SK-N-SH (cell line): ENCODE data around the gene RUVBL1. TPM values are rescaled to one million over a fixed set of nuclear protein-coding genes. Genes with fewer than 3 reads are reported as not detected.

Experiments used
- CTCF ChIA-PET: fragments of 300-600, 350-600 bp; formaldehyde crosslinking; extraction: SDS; loops from one replicate; lab custom pipeline; 2021; lab: Yijun Ruan, JAX
- POLR2A ChIA-PET: fragments of 350-600 bp; sonication (Branson Sonifier 250); formaldehyde crosslinking; extraction: SDS; loops from one replicate; lab custom pipeline; 2020; ENCODE audit warnings: antibody characterized with exemption, inconsistent platforms; lab: Yijun Ruan, JAX
- DNase-seq: peaks from one replicate; pipeline ENCODE4 v3.0.0; 2012
- H2AFZ ChIP-seq: fragments of 200-600 bp; sonication (generic); 2 replicates; pipeline ENCODE4 v1.8.1; 2016; ENCODE audit warnings: antibody characterized with exemption, mild to moderate bottlenecking, low read depth
- H3F3A ChIP-seq: fragments of 200-600 bp; sonication (generic); replicated peaks from 2 replicates; pipeline ENCODE3; 2016; ENCODE audit warnings: antibody characterized with exemption, mild to moderate bottlenecking; ENCODE audit not compliant: insufficient read depth
- H3K27ac ChIP-seq, 2 experiments: fragments of 200-500 bp in 1 of 2; fragments of 200-600 bp in 1 of 2; sonication (Bioruptor generic) in 1 of 2; sonication (generic), shearing (Covaris generic) in 1 of 2; 2 replicates each; pipeline versions ENCODE4 v1.5.1 to v1.6.1; 2014 to 2016; ENCODE audit warnings: low read depth in 2 of 2, inconsistent platforms in 1 of 2, low read length in 1 of 2, mild to moderate bottlenecking in 1 of 2, mixed read lengths in 1 of 2
- H3K27me3 ChIP-seq: fragments of 200-600 bp; sonication (generic), shearing (Covaris generic); 2 replicates; pipeline ENCODE4 v1.6.1; 2016; ENCODE audit warnings: mixed run types; ENCODE audit not compliant: insufficient read depth
- H3K36me3 ChIP-seq, 2 experiments: fragments of 200-500 bp in 1 of 2; fragments of 200-600 bp in 1 of 2; sonication (Bioruptor generic) in 1 of 2; sonication (generic) in 1 of 2; replicated peaks in 1 of 2; 2 replicates each; pipeline versions ENCODE3 to v1.5.1; 2014 to 2016; ENCODE audit warnings: low read length in 1 of 2, mild to moderate bottlenecking in 1 of 2; ENCODE audit not compliant: insufficient read depth in 2 of 2, control insufficient read depth in 1 of 2
- H3K4me1 ChIP-seq, 2 experiments: fragments of 200-500 bp in 1 of 2; fragments of 200-600 bp in 1 of 2; sonication (Bioruptor generic) in 1 of 2; sonication (generic), shearing (Covaris generic) in 1 of 2; 2 replicates each; pipeline versions ENCODE4 v1.5.1 to v1.6.1; 2014 to 2016; ENCODE audit warnings: low read depth in 1 of 2, low read length in 1 of 2, mixed run types in 1 of 2; ENCODE audit not compliant: insufficient read depth in 2 of 2, control insufficient read depth in 1 of 2
- H3K4me2 ChIP-seq: fragments of 200-600 bp; sonication (generic), shearing (Covaris generic); 2 replicates; pipeline ENCODE4 v1.6.1; 2017; ENCODE audit warnings: mixed run types
- H3K4me3 ChIP-seq, 2 experiments: fragments of 200-500 bp in 1 of 2; fragments of 200-600 bp in 1 of 2; sonication (Bioruptor generic) in 1 of 2; sonication (generic), shearing (Covaris generic) in 1 of 2; 2 replicates each; pipeline versions ENCODE4 v1.5.1 to v1.8.1; 2014 to 2016; ENCODE audit warnings: low read depth in 2 of 2, inconsistent platforms in 1 of 2, low read length in 1 of 2, mild to moderate bottlenecking in 1 of 2, mixed read lengths in 1 of 2, moderate library complexity in 1 of 2
- H3K79me2 ChIP-seq: fragments of 200-600 bp; sonication (generic); 2 replicates; pipeline ENCODE4 v1.8.1; 2017; ENCODE audit warnings: mild to moderate bottlenecking; ENCODE audit not compliant: insufficient read depth
- H3K9ac ChIP-seq: fragments of 200-600 bp; sonication (generic); 2 replicates; pipeline ENCODE4 v1.6.1; 2017; ENCODE audit warnings: mixed run types
- H3K9me2 ChIP-seq: fragments of 200-600 bp; sonication (generic); 2 replicates; pipeline ENCODE4 v1.6.1; 2017; ENCODE audit warnings: mixed run types
- H3K9me3 ChIP-seq: fragments of 200-600 bp; sonication (generic); 2 replicates; pipeline ENCODE4 v1.6.1; 2017; ENCODE audit warnings: mixed run types, mild to moderate bottlenecking, moderate library complexity
- H4K20me1 ChIP-seq: fragments of 200-600 bp; sonication (generic); 2 replicates; pipeline ENCODE4 v1.6.1; 2017; ENCODE audit warnings: mild to moderate bottlenecking, mixed run types; ENCODE audit not compliant: insufficient read depth
- CHD2 ChIP-seq: fragments of 150-350 bp; IDR thresholded peaks from 2 replicates; pipeline ENCODE4 v1.6.1; 2018; ENCODE audit warnings: low read length; ENCODE audit not compliant: partially characterized antibody
- CTCF ChIP-seq: fragments of 200-600 bp; sonication (generic); IDR thresholded peaks from 2 replicates; pipeline ENCODE4 v1.6.1; 2017; ENCODE audit warnings: antibody characterized with exemption, mild to moderate bottlenecking, moderate library complexity
- ELF1 ChIP-seq: IDR thresholded peaks from 2 replicates; pipeline ENCODE4 v1.4.0; 2012
- EP300 ChIP-seq, 2 experiments: IDR thresholded peaks; 2 replicates each; pipeline versions ENCODE4 v1.4.0 to v1.6.1; 2012; ENCODE audit warnings: borderline replicate concordance in 1 of 2, low read depth in 1 of 2, low read length in 1 of 2
- EZH2phosphoT487 ChIP-seq: fragments of 200-600 bp; sonication (generic); IDR thresholded peaks from 2 replicates; pipeline ENCODE4 v1.6.1; 2017; ENCODE audit warnings: low read depth, mixed run types, mild to moderate bottlenecking, antibody characterized with exemption, moderate library complexity, borderline replicate concordance
- FOXJ3 ChIP-seq: sonication (generic); formaldehyde crosslinking; IDR thresholded peaks from 2 replicates; pipeline ENCODE4 v1.5.1; 2020; ENCODE audit warnings: mild to moderate bottlenecking, missing genetic modification reagents
- FOXM1 ChIP-seq: IDR thresholded peaks from 2 replicates; pipeline ENCODE4 v1.4.0; 2012; ENCODE audit warnings: low read depth, mild to moderate bottlenecking
- GATA2 ChIP-seq: sonication (generic); formaldehyde crosslinking; IDR thresholded peaks from 2 replicates; pipeline ENCODE4 v1.5.0; 2020; ENCODE audit warnings: mild to moderate bottlenecking, missing genetic modification reagents
- MAX ChIP-seq: IDR thresholded peaks from 2 replicates; pipeline ENCODE4 v1.4.0; 2012; ENCODE audit warnings: low read depth
- NRF1 ChIP-seq: IDR thresholded peaks from 2 replicates; pipeline ENCODE4 v1.6.1; 2012; ENCODE audit warnings: low read depth, mild to moderate bottlenecking, low read length
- POLR2AphosphoS5 ChIP-seq: IDR thresholded peaks from 2 replicates; pipeline ENCODE4 v1.6.1; 2012; ENCODE audit warnings: low read depth, low read length
- RCOR1 ChIP-seq: fragments of 150-350 bp; IDR thresholded peaks from 2 replicates; pipeline ENCODE4 v1.6.1; 2017; ENCODE audit warnings: antibody characterized with exemption, low read length
- REST ChIP-seq: IDR thresholded peaks from 2 replicates; pipeline ENCODE4 v1.6.1; 2012; ENCODE audit warnings: mild to moderate bottlenecking, low read depth, low read length, moderate library complexity
- RXRA ChIP-seq: IDR thresholded peaks from 2 replicates; pipeline ENCODE4 v1.4.0; 2012; ENCODE audit warnings: low read depth, mild to moderate bottlenecking, borderline replicate concordance
- TEAD4 ChIP-seq: IDR thresholded peaks from 2 replicates; pipeline ENCODE4 v1.4.0; 2012; ENCODE audit warnings: mild to moderate bottlenecking, borderline replicate concordance; ENCODE audit not compliant: insufficient read depth
- USF1 ChIP-seq: IDR thresholded peaks from 2 replicates; pipeline ENCODE4 v1.4.0; 2012; ENCODE audit warnings: low read depth, borderline replicate concordance
- USF2 ChIP-seq: fragments of 150-350 bp; IDR thresholded peaks from 2 replicates; pipeline ENCODE4 v1.6.1; 2017; ENCODE audit warnings: antibody characterized with exemption, low read length, low read depth, borderline replicate concordance
- YY1 ChIP-seq: IDR thresholded peaks from 2 replicates; pipeline ENCODE4 v1.4.0; 2012; ENCODE audit warnings: low read depth, mild to moderate bottlenecking
- ZBTB33 ChIP-seq: IDR thresholded peaks from 2 replicates; pipeline ENCODE4 v1.4.0; 2012; ENCODE audit warnings: low read depth, borderline replicate concordance
- polyA plus RNA-seq, 3 experiments: library from polyadenylated mRNA; depleted of rRNA; stranded (reverse); fragments of >200 nt; gene quantifications; 2 replicates each; pipeline ENCODE4 v1.2.3, GENCODE V29; 2012

Gene RUVBL1
- polyA plus RNA-seq, 1 of the 3 experiments (the other 2 are of a cell fraction) = 140 TPM

- H3K36me3 ChIP-seq = no peaks in the 10 kb centered on the region
- DNase-seq = no peak
- CTCF ChIA-PET = interaction anchor here (1.5 kb wide), 1 partner anchor 9 kb away, joined by 4 read pairs; no protein-coding TSS in a partner anchor
- H3K79me2 ChIP-seq = no peaks in the 10 kb centered on the region
- H3K4me3 ChIP-seq = no peak overlapping the region
- H3K27me3 ChIP-seq = no peaks in the 10 kb centered on the region
- no peak overlapping the region for H3K9ac ChIP-seq
- H3F3A ChIP-seq = no peaks in the 10 kb centered on the region
- TF ChIP-seq YY1 (no peak), TEAD4 (no peak), USF2 (no peak), USF1 (no peak), POLR2AphosphoS5 (no peak), ZBTB33 (no peak), FOXM1 (no peak), MAX (no peak), EZH2phosphoT487 (no peak), CTCF (no peak), CHD2 (no peak), EP300 (IDR thresholded peaks at IDR 0.05; ENCODE audit: borderline replicate concordance in 1 of 2, low read depth in 1 of 2, low read length in 1 of 2) (no peak), NRF1 (no peak), ELF1 (no peak), RXRA (no peak), REST (no peak), GATA2 (CRISPR knock-in tag) (no peak), RCOR1 (no peak), FOXJ3 (CRISPR knock-in tag) (no peak)
- TF ChIP-seq, all 33 proteins: peak for 0
- no peaks in the 10 kb centered on the region for H4K20me1 ChIP-seq
- H3K9me3 ChIP-seq = no peaks in the 10 kb centered on the region
- no peak overlapping the region for H3K27ac ChIP-seq
- no peaks in the 10 kb centered on the region for H3K4me1 ChIP-seq
- no peaks in the 10 kb centered on the region for H3K9me2 ChIP-seq
- POLR2A ChIA-PET = no interaction called here
- no peak overlapping the region for H3K4me2 ChIP-seq
- H2AFZ ChIP-seq = no peak overlapping the region
Measured at GRCh38 chr3:128033102-128033501, 90.5 kb downstream of the RUVBL1 start.
